Measurements from ENCODE around the gene ZNF575. TPM values are rescaled to one million over a fixed set of nuclear protein-coding genes. Genes with fewer than 3 reads are reported as not detected.
"Not testable (repeated sequence)": the region's sequence is repeated elsewhere in the genome, so short reads cannot be mapped to it uniquely, and the experiment has no call there.

The ZNF575 gene
- total RNA-seq, 2 experiments from 2014 or later: 2.0 TPM; not detected in 1

DNA sequence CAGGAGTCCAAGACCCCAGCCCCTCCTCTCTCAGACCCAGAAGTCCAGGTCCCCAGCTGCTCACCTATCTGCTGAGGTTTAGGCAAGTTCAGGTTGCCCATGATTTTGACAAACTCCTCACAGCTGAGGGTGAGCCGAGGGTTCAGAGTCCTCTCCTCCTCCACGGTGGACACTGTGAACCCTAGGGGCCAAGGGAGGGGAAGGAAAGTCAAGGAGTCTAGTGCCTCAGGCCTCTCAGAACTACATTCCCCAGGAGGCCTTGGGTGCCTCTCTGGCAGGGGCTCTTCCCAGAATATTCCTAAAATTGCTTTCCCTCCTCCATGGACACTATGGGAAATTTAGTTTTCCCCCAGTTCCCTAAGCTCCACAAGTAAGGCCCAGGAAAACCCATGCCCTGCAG lies 25.1 kb upstream of the ZNF575 start:
- Histone ChIP-seq H3K4me1 (ENCODE audit: insufficient read depth, low read length, poor library complexity, severe bottlenecking) (peaks cover 16% of the 10 kb centered on the region), H3K4me2 (ENCODE audit: low read length) (no peak overlapping the region), H3K9me2 (ENCODE audit: insufficient read depth, low read length) (no peaks in the 10 kb centered on the region), H3K27ac (ENCODE audit: low read depth, low read length, poor library complexity, severe bottlenecking) (no peak overlapping the region), H3K9me3 (ENCODE audit: low read length) (no peaks in the 10 kb centered on the region), H2AFZ (ENCODE audit: low read length) (no peak overlapping the region), H3K4me3 (ENCODE audit: low read depth, low read length, poor library complexity, severe bottlenecking) (no peak overlapping the region), H4K20me1 (ENCODE audit: insufficient read depth, low read length) (no peaks in the 10 kb centered on the region), H3K79me2 (ENCODE audit: insufficient read depth, low read depth, low read length) (no peaks in the 10 kb centered on the region), H3K36me3 (ENCODE audit: insufficient read depth, low read length) (no peaks in the 10 kb centered on the region)
- intact Hi-C loops (cut with micrococcal nuclease; ENCODE audit: unreplicated experiment): no loop called here
- CTCF ChIA-PET (ENCODE audit: unreplicated experiment): no interaction called here
- no TSS peak for BruUV-seq (replicated peaks)
- no peak for DNase-seq (ENCODE audit: low spot score)
- TF ChIP-seq, protein P1, sequence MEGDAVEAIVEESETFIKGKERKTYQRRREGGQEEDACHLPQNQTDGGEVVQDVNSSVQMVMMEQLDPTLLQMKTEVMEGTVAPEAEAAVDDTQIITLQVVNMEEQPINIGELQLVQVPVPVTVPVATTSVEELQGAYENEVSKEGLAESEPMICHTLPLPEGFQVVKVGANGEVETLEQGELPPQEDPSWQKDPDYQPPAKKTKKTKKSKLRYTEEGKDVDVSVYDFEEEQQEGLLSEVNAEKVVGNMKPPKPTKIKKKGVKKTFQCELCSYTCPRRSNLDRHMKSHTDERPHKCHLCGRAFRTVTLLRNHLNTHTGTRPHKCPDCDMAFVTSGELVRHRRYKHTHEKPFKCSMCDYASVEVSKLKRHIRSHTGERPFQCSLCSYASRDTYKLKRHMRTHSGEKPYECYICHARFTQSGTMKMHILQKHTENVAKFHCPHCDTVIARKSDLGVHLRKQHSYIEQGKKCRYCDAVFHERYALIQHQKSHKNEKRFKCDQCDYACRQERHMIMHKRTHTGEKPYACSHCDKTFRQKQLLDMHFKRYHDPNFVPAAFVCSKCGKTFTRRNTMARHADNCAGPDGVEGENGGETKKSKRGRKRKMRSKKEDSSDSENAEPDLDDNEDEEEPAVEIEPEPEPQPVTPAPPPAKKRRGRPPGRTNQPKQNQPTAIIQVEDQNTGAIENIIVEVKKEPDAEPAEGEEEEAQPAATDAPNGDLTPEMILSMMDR (conservative IDR thresholded peaks at IDR 0.05; ENCODE audit: low read length): no peak
- TF ChIP-seq EZH2phosphoT487 (IDR thresholded peaks at IDR 0.05; ENCODE audit: borderline replicate concordance, low read depth, low read length): no peak
- POLR2A ChIA-PET: no interaction called here

DNA sequence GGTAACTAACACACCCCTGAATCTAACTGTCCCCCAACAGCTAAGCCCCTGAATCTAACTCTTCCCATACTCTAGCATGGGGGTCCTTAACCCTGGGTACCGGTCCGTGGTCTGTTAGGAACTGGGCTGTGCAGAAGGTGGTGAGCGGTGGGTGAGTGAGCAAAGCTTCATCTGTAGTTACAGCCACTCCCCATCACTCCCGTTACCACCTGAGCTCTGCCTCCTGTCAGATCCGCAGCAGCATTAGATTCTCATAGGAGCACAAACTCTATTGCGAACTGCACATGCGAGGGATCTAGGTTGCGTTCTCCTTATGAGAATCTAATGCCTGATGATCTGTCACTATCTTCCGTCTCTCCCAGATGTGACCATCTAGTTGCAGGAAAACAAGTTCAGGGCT lies 22.3 kb upstream of the ZNF575 start:
- Histone ChIP-seq H3K9me3 (ENCODE audit: low read length) (no peaks in the 10 kb centered on the region), H4K20me1 (ENCODE audit: insufficient read depth, low read length) (no peaks in the 10 kb centered on the region), H2AFZ (ENCODE audit: low read length) (no peak overlapping the region), H3K27ac (ENCODE audit: low read depth, low read length, poor library complexity, severe bottlenecking) (no peak overlapping the region), H3K4me3 (ENCODE audit: low read depth, low read length, poor library complexity, severe bottlenecking) (no peak overlapping the region), H3K4me1 (ENCODE audit: insufficient read depth, low read length, poor library complexity, severe bottlenecking) (no peaks in the 10 kb centered on the region), H3K9me2 (ENCODE audit: insufficient read depth, low read length) (no peaks in the 10 kb centered on the region), H3K36me3 (ENCODE audit: insufficient read depth, low read length) (no peaks in the 10 kb centered on the region), H3K79me2 (ENCODE audit: insufficient read depth, low read depth, low read length) (no peaks in the 10 kb centered on the region), H3K4me2 (ENCODE audit: low read length) (no peak overlapping the region)
- TF ChIP-seq, protein P1 (conservative IDR thresholded peaks at IDR 0.05; ENCODE audit: low read length): no peak
- no peak for TF ChIP-seq EZH2phosphoT487 (IDR thresholded peaks at IDR 0.05; ENCODE audit: borderline replicate concordance, low read depth, low read length)
- CTCF ChIA-PET (ENCODE audit: unreplicated experiment): no interaction called here
- BruUV-seq (replicated peaks): no TSS peak
- DNase-seq (ENCODE audit: low spot score): no peak
- intact Hi-C loops (cut with micrococcal nuclease; ENCODE audit: unreplicated experiment): no loop called here
- POLR2A ChIA-PET: no interaction called here

DNA sequence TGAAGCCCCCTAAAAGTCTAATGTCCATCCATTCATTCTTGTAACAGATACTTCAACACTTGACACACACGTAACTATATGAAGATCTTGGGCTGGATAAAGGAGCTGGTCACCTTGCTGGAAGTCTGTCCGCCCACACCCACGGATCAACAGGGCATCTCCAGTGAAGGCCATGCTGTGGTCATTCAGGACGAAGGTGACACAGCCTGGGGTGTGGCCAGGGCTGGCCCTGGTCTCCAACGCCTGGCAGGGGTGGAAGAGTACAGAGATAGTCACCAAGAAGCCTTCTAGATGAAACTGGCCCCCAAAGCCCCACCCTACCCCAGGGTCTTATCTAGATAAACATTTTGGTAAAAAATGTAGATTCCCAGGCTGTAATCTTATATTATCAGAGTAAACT lies 21.7 kb upstream of the ZNF575 start:
- Histone ChIP-seq H3K4me1 (ENCODE audit: insufficient read depth, low read length, poor library complexity, severe bottlenecking) (no peaks in the 10 kb centered on the region), H3K36me3 (ENCODE audit: insufficient read depth, low read length) (no peaks in the 10 kb centered on the region), H3K9me2 (ENCODE audit: insufficient read depth, low read length) (no peaks in the 10 kb centered on the region), H3K4me2 (ENCODE audit: low read length) (no peak overlapping the region), H3K9me3 (ENCODE audit: low read length) (no peaks in the 10 kb centered on the region), H3K27ac (ENCODE audit: low read depth, low read length, poor library complexity, severe bottlenecking) (no peak overlapping the region), H3K79me2 (ENCODE audit: insufficient read depth, low read depth, low read length) (no peaks in the 10 kb centered on the region), H4K20me1 (ENCODE audit: insufficient read depth, low read length) (no peaks in the 10 kb centered on the region), H2AFZ (ENCODE audit: low read length) (no peak overlapping the region), H3K4me3 (ENCODE audit: low read depth, low read length, poor library complexity, severe bottlenecking) (no peak overlapping the region)
- CTCF ChIA-PET (ENCODE audit: unreplicated experiment): no interaction called here
- no peak for TF ChIP-seq EZH2phosphoT487 (IDR thresholded peaks at IDR 0.05; ENCODE audit: borderline replicate concordance, low read depth, low read length)
- TF ChIP-seq, protein P1 (conservative IDR thresholded peaks at IDR 0.05; ENCODE audit: low read length): no peak
- no peak for DNase-seq (ENCODE audit: low spot score)
- POLR2A ChIA-PET: no interaction called here
- no TSS peak for BruUV-seq (replicated peaks)
- intact Hi-C loops (cut with micrococcal nuclease; ENCODE audit: unreplicated experiment): no loop called here

DNA sequence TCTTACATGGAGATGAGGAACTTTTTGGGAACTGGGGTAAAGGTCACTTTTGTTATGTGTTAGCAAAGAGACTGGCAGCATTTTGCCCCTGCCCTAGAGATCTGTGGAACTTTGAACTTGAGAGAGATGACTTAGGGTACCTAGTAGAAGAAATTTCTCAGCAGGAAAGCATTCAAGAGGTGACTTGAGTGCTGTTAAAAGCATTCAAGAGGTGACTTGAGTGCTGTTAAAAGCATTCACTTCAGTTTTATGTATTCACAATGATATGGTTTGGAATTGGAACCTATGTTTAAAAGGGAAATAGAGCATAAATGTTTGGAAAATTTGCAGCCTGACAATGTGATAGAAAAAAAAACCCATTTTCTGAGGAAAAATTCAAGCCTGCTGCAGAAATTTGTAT lies 20.6 kb upstream of the ZNF575 start:
- H3K4me2 ChIP-seq (ENCODE audit: low read length); H3K36me3 ChIP-seq (ENCODE audit: insufficient read depth, low read length); intact Hi-C loops (cut with micrococcal nuclease; ENCODE audit: unreplicated experiment); H4K20me1 ChIP-seq (ENCODE audit: insufficient read depth, low read length); H3K4me3 ChIP-seq (ENCODE audit: low read depth, low read length, poor library complexity, severe bottlenecking); H3K27ac ChIP-seq (ENCODE audit: low read depth, low read length, poor library complexity, severe bottlenecking); H2AFZ ChIP-seq (ENCODE audit: low read length); H3K4me1 ChIP-seq (ENCODE audit: insufficient read depth, low read length, poor library complexity, severe bottlenecking); H3K79me2 ChIP-seq (ENCODE audit: insufficient read depth, low read depth, low read length); H3K9me2 ChIP-seq (ENCODE audit: insufficient read depth, low read length); BruUV-seq (replicated peaks); CTCF ChIA-PET (ENCODE audit: unreplicated experiment); POLR2A ChIA-PET; H3K9me3 ChIP-seq (ENCODE audit: low read length); DNase-seq (ENCODE audit: low spot score): not testable (repeated sequence)

Data from OCI-LY7 (cell line).